DMS153 treated with DMSO at 0.1 percent for 48 hours (cell line): ENCODE data around the gene ELMO3.

Experiments
- DNase-seq: peaks from one replicate; lab custom pipeline; 2025; ENCODE audit not compliant: unreplicated experiment; lab: John Stamatoyannopoulos, UW

The ELMO3 gene

DNA sequence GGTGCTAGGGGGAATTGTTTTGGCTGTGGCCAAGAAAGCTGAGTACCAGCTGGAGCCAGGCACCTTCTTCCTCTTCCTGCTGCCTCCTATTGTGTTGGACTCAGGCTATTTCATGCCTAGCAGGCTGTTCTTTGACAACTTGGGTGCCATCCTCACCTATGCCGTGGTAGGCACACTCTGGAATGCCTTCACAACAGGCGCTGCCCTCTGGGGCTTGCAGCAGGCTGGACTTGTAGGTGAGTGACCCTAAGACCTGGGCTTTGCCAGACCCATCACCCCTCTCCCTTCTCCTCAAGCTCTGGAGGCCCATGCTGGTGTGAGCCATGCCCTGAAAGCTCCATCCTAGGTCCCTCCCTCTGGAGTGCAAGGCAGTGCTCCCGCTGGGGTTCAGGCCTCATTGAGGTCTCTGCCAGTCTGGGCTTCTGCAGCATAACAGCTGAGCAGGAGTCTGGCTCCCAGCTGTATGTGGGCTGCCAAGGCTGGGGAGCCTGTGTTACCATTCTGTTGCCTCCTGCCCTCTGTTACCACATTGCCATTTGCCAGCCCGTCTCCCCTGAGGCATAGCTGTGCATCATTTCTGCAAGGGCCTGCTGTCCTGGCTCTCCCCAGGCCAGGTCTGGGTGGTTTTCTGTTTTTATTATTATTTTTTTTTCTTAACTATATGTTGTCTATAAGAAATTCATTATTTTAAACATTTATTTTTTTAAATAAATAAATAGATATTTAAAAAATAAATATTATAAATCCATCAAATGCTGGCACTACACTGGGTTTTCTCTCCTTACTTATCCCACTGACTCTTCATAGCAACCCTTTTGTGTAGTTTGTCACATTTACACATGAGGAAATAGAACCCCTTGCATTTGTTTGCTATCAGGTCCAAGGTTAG lies 53.9 kb downstream of the ELMO3 start:
- no peak for DNase-seq
